Activated naive CD4-positive, alpha-beta T cell treated with anti-CD3 and anti-CD28 coated beads, Interleukin-2, amount 10 ng/mL, durations not matched to agents 7 days and 5 days (primary cell): Measurements from ENCODE around the gene DSCAM.

Experiments used
- CTCF ChIA-PET: fragments of 350-600 bp; sonication (Branson Sonifier 250); formaldehyde crosslinking; loops from one replicate; lab custom pipeline; 2021; ENCODE audit warnings: antibody characterized with exemption; lab: Charles Lee
- DNase-seq: peaks from one replicate; pipeline ENCODE4 v3.0.0-alpha.2; 2020
- H3K27ac Mint-ChIP-seq: one replicate; pipeline ENCODE4 v1.8.0; 2021; ENCODE audit warnings: mild to moderate bottlenecking, moderate library complexity, mixed read lengths
- H3K27me3 Mint-ChIP-seq: one replicate; pipeline ENCODE4 v1.8.0; 2021; ENCODE audit warnings: mild to moderate bottlenecking, mixed read lengths
- H3K36me3 Mint-ChIP-seq: one replicate; pipeline ENCODE4 v1.8.0; 2021; ENCODE audit warnings: mixed read lengths
- H3K4me1 Mint-ChIP-seq: one replicate; pipeline ENCODE4 v1.8.0; 2021; ENCODE audit warnings: mixed read lengths
- H3K4me3 Mint-ChIP-seq: one replicate; pipeline ENCODE4 v1.8.0; 2021; ENCODE audit warnings: mild to moderate bottlenecking, moderate library complexity, mixed read lengths
- H3K9me3 Mint-ChIP-seq: one replicate; pipeline ENCODE4 v1.8.0; 2021; ENCODE audit warnings: mixed read lengths

Gene DSCAM

DNA sequence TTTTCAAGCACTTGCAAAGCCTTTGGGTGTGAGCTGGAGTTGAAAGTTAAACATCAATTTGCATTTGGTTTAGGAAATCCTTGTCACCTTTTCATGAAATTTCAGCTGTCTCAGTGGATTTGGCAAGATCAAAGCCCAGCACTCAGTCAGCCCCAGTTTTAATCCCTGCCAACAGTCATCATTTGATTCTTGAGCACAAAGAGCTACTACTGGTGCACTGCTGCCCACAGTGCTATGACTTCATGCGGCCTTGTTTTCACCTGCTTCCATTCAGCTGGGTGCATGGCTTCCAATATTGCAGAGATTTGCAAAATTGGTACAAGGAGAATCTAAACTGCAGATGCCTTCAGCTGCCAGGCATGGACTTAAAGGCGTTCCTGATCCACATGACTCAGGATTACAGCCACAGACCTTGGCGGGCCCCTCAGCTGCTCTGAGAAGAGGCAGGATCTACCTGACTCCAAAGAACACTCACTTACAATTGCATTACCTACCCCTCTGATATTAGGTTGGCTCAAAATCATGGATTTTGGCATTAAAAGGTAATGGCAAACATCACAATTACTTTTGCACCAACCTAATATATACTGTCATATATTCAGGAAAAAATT is 259.1 kb downstream of the DSCAM start:
- H3K4me3 Mint-ChIP-seq = no peak overlapping the region
- H3K9me3 Mint-ChIP-seq = peaks cover 25% of the 10 kb centered on the region
- no peak for DNase-seq
- no peak overlapping the region for H3K27ac Mint-ChIP-seq
- CTCF ChIA-PET = no interaction called here
- no peaks in the 10 kb centered on the region for H3K27me3 Mint-ChIP-seq
- H3K4me1 Mint-ChIP-seq = no peaks in the 10 kb centered on the region
- no peaks in the 10 kb centered on the region for H3K36me3 Mint-ChIP-seq

GRCh38 chr21:40586575-40586974 is 260.4 kb downstream of the DSCAM start:
- CTCF ChIA-PET = no interaction called here
- Mint-ChIP-seq H3K36me3 (no peaks in the 10 kb centered on the region), H3K9me3 (peaks cover 20% of the 10 kb centered on the region), H3K27ac (no peak overlapping the region), H3K4me3 (no peak overlapping the region), H3K4me1 (no peaks in the 10 kb centered on the region), H3K27me3 (no peaks in the 10 kb centered on the region)
- no peak for DNase-seq

- Mint-ChIP-seq H3K27me3 (no peaks in the 10 kb centered on the region), H3K36me3 (no peaks in the 10 kb centered on the region), H3K9me3 (peaks cover 15% of the 10 kb centered on the region), H3K27ac (no peak overlapping the region), H3K4me1 (no peaks in the 10 kb centered on the region), H3K4me3 (no peak overlapping the region)
- CTCF ChIA-PET = no interaction called here
- no peak for DNase-seq
Measured at GRCh38 chr21:40577285-40578043, 269.5 kb downstream of the DSCAM start.

DNA sequence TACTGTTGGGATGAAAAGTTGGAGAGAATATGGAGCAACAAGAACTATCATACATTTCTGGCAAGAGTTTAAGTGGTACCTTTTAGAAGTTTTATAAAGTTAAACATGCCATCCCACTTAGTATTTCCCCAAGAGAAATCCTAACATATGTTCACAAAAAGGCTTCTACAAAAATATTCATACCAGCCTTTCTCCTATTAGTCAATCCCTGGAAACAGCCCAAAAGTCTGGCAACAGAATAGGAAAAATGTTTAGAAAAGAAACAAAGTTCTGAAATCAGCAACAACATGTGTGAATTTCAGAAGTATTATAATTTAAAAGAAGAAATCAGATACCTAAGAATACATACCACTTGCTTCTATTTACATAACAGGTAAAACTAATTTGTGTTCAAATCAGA is 271.0 kb downstream of the DSCAM start:
- Mint-ChIP-seq H3K4me3 (no peak overlapping the region), H3K9me3 (peaks cover 15% of the 10 kb centered on the region), H3K27ac (no peak overlapping the region), H3K36me3 (no peaks in the 10 kb centered on the region), H3K4me1 (no peaks in the 10 kb centered on the region), H3K27me3 (no peaks in the 10 kb centered on the region)
- no peak for DNase-seq
- CTCF ChIA-PET = no interaction called here

DNA sequence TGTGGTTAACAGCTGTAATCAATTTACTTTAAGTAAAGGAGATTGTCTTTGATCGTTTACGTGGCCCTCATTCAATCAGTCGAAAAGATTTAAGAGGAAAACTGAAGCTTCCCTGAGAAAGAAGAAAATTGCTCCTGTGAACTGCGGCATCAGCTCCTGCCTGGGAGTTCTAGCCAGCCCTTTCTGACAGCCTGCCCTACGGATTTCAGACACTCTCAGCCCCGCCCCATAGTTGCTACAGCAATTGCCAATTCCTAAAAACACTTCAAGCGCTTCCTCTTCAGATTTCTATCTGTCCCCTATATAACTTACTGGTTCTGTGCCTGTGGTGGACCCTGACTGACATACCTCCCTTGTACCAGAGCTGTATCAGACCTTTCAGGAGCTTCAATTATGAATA is 277.6 kb downstream of the DSCAM start:
- no peak for DNase-seq
- Mint-ChIP-seq H3K9me3 (peaks cover 14% of the 10 kb centered on the region), H3K36me3 (no peaks in the 10 kb centered on the region), H3K4me1 (no peaks in the 10 kb centered on the region), H3K27ac (no peak overlapping the region), H3K4me3 (no peak overlapping the region), H3K27me3 (no peaks in the 10 kb centered on the region)
- CTCF ChIA-PET = no interaction called here

DNA sequence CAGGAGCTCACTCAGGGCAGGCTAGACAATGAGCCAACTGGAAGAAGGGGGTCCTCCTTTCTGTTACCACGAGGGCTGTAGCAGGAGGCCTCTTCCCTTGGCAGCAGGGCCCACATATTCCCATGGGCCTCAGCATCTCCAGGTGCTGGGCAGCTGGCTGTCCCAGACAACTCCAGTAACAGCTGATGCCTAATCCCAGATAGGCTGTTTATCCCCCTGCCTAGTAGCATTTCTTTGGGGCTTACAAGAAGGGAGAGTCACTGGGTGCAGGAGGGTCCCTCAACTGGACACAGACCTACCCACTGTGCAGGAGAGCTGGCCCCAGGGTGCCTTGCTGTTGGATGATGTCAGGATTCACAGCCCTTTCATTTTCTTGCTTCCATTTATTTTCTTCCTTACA is 278.2 kb downstream of the DSCAM start:
- no peaks in the 10 kb centered on the region for H3K4me1 Mint-ChIP-seq
- H3K27me3 Mint-ChIP-seq = no peaks in the 10 kb centered on the region
- H3K27ac Mint-ChIP-seq = no peak overlapping the region
- no peak for DNase-seq
- H3K9me3 Mint-ChIP-seq = peaks cover 14% of the 10 kb centered on the region
- CTCF ChIA-PET = no interaction called here
- no peak overlapping the region for H3K4me3 Mint-ChIP-seq
- no peaks in the 10 kb centered on the region for H3K36me3 Mint-ChIP-seq

GRCh38 chr21:40567501-40567900 is 279.5 kb downstream of the DSCAM start:
- Mint-ChIP-seq H3K27ac (no peak overlapping the region), H3K27me3 (no peaks in the 10 kb centered on the region), H3K36me3 (no peaks in the 10 kb centered on the region), H3K9me3 (peaks cover 15% of the 10 kb centered on the region), H3K4me3 (no peak overlapping the region), H3K4me1 (no peaks in the 10 kb centered on the region)
- no peak for DNase-seq
- CTCF ChIA-PET = no interaction called here

DNA sequence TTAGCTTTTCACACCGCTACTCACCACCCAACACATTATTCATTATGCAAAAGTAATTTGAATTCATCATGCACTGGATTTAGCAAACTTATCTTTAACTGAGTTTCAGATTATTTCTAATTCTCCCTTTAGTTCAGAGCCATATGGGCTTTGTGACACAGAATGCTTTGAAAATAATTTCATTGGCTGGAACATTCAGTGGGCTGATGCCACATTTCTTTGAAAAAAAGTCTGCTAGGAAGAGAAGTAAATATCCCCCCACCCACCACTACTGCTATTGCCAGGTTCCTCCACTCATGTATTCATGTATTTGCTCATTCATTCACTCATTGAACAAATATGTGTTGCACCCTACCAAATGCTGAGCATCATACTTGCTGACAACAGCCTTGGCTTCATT is 280.5 kb downstream of the DSCAM start:
- Mint-ChIP-seq H3K27me3 (no peaks in the 10 kb centered on the region), H3K9me3 (peaks cover 20% of the 10 kb centered on the region), H3K27ac (no peak overlapping the region), H3K4me3 (no peak overlapping the region), H3K36me3 (no peaks in the 10 kb centered on the region), H3K4me1 (no peaks in the 10 kb centered on the region)
- CTCF ChIA-PET = no interaction called here
- no peak for DNase-seq

- DNase-seq = no peak
- CTCF ChIA-PET = no interaction called here
- Mint-ChIP-seq H3K4me3 (no peak overlapping the region), H3K36me3 (no peaks in the 10 kb centered on the region), H3K27me3 (no peaks in the 10 kb centered on the region), H3K9me3 (peaks cover 14% of the 10 kb centered on the region), H3K27ac (no peak overlapping the region), H3K4me1 (no peaks in the 10 kb centered on the region)
Measured at GRCh38 chr21:40564318-40564717, 282.6 kb downstream of the DSCAM start.

DNA sequence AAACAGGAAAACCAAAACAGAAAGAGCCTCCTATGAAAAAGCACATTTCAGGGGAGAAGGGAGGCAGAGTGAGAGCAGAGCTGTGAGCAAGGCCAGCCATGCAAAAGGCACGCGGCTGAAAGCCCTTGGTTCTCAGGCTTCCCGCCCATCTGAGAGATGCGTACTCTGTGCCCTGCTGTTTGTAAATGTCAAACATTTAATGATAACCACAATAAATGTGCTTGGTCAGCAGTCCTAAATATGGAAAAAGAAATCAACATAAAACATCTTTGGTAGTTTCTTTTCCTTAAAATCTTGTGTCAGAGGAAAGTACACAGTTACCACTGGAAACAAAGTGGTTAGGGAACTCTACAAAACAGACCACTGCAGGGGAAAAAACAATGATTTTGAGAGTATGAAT is 283.1 kb downstream of the DSCAM start:
- no peak for DNase-seq
- Mint-ChIP-seq H3K27me3 (no peaks in the 10 kb centered on the region), H3K36me3 (no peaks in the 10 kb centered on the region), H3K9me3 (peaks cover 12% of the 10 kb centered on the region), H3K27ac (no peak overlapping the region), H3K4me3 (no peak overlapping the region), H3K4me1 (no peaks in the 10 kb centered on the region)
- CTCF ChIA-PET = no interaction called here

DNA sequence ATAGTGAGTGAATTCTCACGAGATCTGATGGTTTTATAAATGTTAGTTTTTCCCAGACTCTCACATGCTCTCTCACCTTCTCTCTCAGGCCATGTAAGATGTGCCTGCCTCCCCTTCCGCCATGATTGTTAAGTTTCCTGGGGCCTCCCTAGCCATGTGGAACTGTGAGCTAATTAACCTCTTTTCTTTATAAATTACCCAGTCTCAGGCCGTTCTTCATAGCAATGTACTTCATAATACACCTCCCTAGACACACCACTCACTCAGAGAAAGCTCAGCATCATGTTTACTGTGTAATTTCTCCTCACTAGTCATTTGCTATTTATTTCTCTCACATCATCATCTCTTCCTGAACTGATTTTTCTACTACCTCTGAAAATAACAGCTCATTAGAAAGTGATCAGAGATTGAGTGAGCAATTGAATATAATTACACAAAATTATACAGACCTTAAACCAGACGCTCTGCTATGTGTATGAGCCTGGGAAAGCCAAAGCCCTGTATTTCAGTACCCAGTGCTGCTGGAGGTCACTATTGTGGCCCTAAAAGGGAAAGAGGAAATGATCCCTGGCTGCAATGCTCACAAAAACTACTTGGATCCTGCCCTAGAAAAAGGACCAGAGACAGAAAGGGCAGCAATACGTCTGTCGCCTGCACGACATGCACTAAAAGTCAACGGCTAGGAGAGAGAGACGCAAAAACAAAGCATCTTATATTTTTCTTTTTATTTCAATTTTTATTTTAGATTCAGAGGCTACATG is 284.5 kb downstream of the DSCAM start:
- no peak for DNase-seq
- H3K4me3 Mint-ChIP-seq = no peak overlapping the region
- H3K27me3 Mint-ChIP-seq = no peaks in the 10 kb centered on the region
- no peaks in the 10 kb centered on the region for H3K36me3 Mint-ChIP-seq
- CTCF ChIA-PET = no interaction called here
- peaks cover 16% of the 10 kb centered on the region for H3K9me3 Mint-ChIP-seq
- H3K27ac Mint-ChIP-seq = no peak overlapping the region
- no peaks in the 10 kb centered on the region for H3K4me1 Mint-ChIP-seq

DNA sequence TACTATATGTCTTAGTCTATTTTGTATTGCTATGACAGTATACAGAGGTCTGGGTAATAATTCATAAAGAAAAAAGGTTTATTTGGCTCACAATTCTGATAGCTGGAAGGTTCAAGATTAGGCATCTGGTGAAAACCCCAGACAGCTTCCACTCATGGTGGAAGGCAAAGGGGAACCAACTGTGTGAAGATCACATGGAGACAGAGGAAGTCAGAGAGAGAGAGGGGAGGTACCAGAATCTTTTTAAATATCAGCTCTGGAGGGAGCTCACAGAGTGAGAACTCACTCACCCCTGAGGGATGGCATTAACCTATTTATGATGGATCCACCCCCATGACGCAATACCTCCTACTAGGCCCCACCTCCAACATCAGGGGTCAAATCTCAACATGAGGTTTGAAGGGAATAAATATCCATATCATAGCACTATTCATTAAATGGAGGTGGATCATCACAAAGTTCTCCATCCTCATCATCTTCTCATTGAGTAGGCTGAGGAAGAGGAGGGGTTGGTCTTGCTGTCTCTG is 290.5 kb downstream of the DSCAM start:
- Mint-ChIP-seq H3K9me3 (peaks cover 12% of the 10 kb centered on the region), H3K27ac (no peak overlapping the region), H3K4me1 (no peaks in the 10 kb centered on the region), H3K27me3 (no peaks in the 10 kb centered on the region), H3K36me3 (no peaks in the 10 kb centered on the region), H3K4me3 (no peak overlapping the region)
- CTCF ChIA-PET = no interaction called here
- DNase-seq = no peak

- DNase-seq = no peak
- CTCF ChIA-PET = no interaction called here
- Mint-ChIP-seq H3K4me3 (no peak overlapping the region), H3K27ac (no peak overlapping the region), H3K36me3 (no peaks in the 10 kb centered on the region), H3K4me1 (no peaks in the 10 kb centered on the region), H3K9me3 (peaks cover 14% of the 10 kb centered on the region), H3K27me3 (no peaks in the 10 kb centered on the region)
Measured at GRCh38 chr21:40555021-40555528, 291.9 kb downstream of the DSCAM start.

DNA sequence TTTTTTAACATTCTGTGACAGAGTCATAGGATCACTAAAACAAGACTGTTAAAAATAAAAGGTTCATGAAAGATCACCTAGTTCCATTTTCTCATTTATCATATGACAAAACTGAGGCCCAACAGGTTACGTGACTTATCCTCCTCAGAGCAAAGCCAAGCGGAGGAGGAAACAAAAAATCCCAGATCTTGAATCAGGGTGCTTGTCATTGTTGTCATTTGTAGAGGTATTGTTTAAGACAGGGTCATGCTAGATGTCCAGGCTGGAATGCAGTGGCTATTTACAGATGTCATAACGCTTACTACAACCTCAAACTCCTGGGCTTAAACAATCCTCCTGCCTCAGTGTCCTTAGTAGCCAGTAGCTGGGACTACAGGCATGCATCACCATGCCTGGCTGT is 293.2 kb downstream of the DSCAM start:
- no peak for DNase-seq
- H3K27me3 Mint-ChIP-seq = no peaks in the 10 kb centered on the region
- H3K36me3 Mint-ChIP-seq = no peaks in the 10 kb centered on the region
- CTCF ChIA-PET = no interaction called here
- no peak overlapping the region for H3K27ac Mint-ChIP-seq
- H3K4me1 Mint-ChIP-seq = no peaks in the 10 kb centered on the region
- H3K9me3 Mint-ChIP-seq = peaks cover 12% of the 10 kb centered on the region
- no peak overlapping the region for H3K4me3 Mint-ChIP-seq
